ENCODE measurements around the gene YJU2. TPM values are rescaled to one million over a fixed set of nuclear protein-coding genes. Genes with fewer than 3 reads are reported as not detected.
A peak's percentile ranks its signal among the peaks of the same experiment; 100 is the strongest.
"Not testable (repeated sequence)": the region's sequence is repeated elsewhere in the genome, so short reads cannot be mapped to it uniquely, and the experiment has no call there.

Gene YJU2
- total RNA-seq, 1 experiment from 2014 or later, result 46.9 TPM

- in situ Hi-C loops (cut with HindIII; ENCODE audit: low pct_unique_long_range_greater_than_20kb, low sequenced_read_pairs), result no loop called here
These were observed 10.1 kb downstream of the YJU2 start for GRCh38 chr19:4257025-4257424.

DNA sequence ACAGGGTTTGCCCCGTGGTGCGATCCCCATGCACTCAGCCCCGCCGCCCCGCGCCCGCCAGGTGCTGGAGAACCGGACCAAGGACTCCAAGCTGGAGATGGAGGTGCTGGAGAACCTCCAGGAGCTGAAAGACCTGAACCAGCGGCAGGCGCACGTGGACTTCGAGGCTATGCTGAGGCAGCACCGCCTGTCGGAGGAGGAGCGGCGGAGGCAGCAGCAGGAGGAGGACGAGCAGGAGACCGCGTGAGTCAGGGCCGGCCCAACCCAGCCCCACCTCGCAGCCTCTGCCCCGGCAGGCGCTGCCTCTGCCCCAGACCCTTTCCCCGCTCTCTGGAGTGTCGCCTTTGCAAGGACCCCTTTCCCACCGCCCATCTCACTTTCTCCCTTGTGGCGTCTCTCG lies 11.3 kb downstream of the YJU2 start:
- DNase-seq (ENCODE audit: low read depth), result no peak
- in situ Hi-C loops (cut with HindIII; ENCODE audit: low pct_unique_long_range_greater_than_20kb, low sequenced_read_pairs), result no loop called here

More at GRCh38 chr19:4257025-4257424, 10.1 kb downstream of the YJU2 start:
- DNase-seq (ENCODE audit: low read depth), result no peak

DNA sequence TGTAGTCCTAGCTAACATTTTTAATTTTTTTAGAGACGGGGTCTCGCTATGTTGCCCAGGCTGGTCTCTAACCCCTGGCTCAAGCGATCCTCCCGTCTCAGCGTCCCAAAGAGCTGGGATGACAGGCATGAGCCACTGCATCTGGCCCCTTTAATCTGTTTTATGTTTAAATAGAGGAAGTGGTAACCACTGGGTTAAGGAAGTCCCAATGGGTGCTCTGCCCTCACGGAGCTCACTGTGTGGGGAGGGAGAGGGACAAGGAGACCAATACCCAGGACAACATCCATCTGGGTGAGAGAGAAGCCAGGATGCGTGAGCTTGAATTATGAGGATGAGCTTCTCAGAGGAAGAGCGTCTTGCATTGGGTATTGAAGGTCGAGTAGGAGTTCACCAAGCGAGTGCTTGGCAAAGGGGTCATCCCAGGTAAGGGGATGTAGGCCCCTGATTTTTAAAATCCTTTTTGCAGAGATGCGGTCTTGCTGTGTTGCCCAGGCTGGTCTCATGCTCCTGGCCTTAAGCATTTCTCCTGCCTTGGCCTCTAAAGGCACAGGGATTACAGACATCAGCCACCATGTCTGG lies 13.8 kb downstream of the YJU2 start:
- in situ Hi-C loops (cut with HindIII; ENCODE audit: low pct_unique_long_range_greater_than_20kb, low sequenced_read_pairs), result no loop called here
- no peak for DNase-seq (ENCODE audit: low read depth)

DNA sequence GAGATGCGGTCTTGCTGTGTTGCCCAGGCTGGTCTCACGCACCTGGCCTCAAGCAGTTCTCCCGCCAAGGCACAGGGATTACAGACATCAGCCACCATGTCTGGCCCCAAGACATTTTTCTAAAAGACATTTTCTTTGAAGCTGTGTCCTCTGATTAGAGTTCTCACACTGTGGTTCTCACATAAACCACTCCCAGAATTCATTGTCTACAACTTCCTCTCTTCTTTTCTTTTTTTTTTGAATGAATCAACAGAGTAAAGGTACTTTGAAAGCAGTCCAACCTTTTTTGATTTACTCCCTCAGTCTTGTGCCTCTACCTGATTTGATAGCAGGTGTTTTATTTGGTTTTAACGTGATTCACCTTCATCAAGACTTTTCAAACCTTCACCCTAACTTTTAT lies 17.9 kb downstream of the YJU2 start:
- no peak for DNase-seq (ENCODE audit: low read depth)
- in situ Hi-C loops (cut with HindIII; ENCODE audit: low pct_unique_long_range_greater_than_20kb, low sequenced_read_pairs), result no loop called here

DNA sequence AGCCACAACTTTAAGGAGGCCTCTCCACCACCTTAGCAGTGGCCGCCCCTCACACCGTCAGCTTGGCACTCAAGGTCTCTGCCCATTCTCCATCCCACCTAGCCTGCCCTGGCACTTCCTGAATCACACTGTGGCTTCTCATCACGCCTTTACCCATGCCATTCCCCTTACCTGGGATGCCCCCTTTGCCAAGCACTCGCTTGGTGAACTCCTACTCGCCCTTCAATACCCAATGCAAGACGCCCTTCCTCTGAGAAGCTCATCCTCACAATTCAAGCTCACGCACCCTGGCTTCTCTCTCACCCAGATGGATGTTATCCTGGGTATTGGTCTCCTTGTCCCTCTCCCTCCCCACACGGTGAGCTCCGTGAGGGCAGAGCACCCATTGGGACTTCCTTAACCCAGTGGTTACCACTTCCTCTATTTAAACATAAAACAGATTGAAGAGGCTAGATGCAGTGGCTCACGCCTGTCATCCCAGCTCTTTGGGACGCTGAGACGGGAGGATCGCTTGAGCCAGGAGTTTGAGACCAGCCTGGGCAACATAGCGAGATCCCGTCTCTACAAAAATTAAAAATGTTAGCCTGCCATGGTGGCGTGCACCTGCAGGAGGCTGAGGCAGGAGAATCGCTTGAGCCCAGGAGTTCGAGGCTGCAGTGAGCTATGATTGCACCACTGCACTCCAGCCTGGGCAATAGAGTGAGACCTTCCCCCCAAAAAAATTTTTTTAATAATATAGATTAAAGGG lies 19.5 kb downstream of the YJU2 start:
- in situ Hi-C loops (cut with HindIII; ENCODE audit: low pct_unique_long_range_greater_than_20kb, low sequenced_read_pairs), result no loop called here

DNA sequence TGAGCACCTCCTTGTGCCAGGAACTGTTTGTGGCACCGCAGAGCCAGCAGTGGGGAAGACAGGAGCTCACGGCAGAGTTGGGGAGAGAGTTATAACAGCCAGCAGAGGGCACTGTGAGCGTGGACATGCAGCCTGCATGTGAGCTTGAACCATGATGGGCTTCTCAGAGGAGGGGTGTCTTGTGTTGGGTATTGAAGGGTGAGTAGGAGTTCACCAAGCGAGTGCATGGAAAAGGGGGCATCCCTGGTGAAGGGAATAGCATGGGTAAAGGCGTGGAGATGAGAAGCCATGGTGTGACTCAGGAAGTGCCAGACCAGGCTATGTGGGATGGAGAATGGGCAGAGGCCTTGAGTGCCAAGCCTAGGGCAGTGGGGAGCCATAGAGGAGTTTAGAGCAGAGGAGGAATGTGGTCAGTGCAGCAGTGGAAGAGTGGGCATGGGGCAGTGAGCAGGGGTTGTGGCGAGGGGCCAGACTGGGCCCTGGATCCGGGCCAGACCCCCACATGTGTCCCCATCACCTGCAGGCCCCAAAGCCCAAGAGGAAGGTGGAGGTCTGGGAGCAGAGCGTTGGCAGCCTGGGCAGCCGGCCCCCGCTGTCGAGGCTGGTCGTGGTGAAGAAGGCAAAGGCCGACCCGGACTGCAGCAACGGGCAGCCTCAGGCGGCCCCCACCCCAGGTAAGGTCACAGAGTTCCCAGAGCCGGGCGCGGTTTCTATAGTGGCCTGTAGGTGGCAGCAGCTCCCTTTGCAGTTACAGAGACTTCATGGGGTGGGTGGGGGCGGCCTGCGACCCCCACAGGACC lies 20.4 kb downstream of the YJU2 start:
- DNase-seq (ENCODE audit: low read depth), result peak; percentile 62
- in situ Hi-C loops (cut with HindIII; ENCODE audit: low pct_unique_long_range_greater_than_20kb, low sequenced_read_pairs), result no loop called here

More for the DNA sequence above, 19.5 kb downstream of the YJU2 start:
- DNase-seq (ENCODE audit: low read depth), result no peak

- in situ Hi-C loops (cut with HindIII; ENCODE audit: low pct_unique_long_range_greater_than_20kb, low sequenced_read_pairs), result no loop called here
- DNase-seq (ENCODE audit: low read depth), result no peak
These were observed 21.3 kb downstream of the YJU2 start for GRCh38 chr19:4267901-4268815.

DNA sequence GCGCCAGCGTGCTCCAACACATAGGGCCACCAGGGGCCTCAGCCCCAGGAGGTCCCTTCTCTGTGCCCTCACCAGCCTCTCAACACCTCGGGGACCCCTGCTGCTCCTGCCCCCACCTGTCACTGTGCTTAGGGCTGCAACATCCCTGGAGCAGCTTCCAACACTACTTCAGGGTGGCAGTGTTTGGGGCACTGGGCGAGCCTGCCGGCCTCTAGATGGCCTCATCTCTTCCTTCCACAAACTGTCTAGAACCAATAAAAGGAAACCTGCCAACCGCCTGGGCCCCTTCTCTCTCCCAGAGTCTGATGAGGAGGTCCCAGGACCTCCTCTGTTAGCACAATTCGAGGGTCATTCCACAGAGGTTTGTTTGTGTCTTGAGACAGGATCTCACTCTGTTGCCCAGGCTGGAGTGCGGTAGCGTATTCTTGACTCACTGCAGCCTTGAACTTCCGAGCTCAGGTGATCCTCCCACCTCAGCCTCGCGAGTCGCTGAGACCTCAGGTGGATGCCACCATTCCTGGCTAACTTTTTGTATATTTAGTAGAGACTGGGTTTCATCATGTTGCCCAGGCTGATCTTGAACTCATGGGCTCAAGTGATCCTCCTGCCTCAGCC lies 22.0 kb downstream of the YJU2 start:
- DNase-seq (ENCODE audit: low read depth), result no peak
- in situ Hi-C loops (cut with HindIII; ENCODE audit: low pct_unique_long_range_greater_than_20kb, low sequenced_read_pairs), result no loop called here

- in situ Hi-C loops (cut with HindIII; ENCODE audit: low pct_unique_long_range_greater_than_20kb, low sequenced_read_pairs), result no loop called here
- no peak for DNase-seq (ENCODE audit: low read depth)
These were observed 26.0 kb downstream of the YJU2 start for GRCh38 chr19:4272894-4273293.

- DNase-seq (ENCODE audit: low read depth); in situ Hi-C loops (cut with HindIII; ENCODE audit: low pct_unique_long_range_greater_than_20kb, low sequenced_read_pairs): not testable (repeated sequence)
These were observed 27.4 kb downstream of the YJU2 start for GRCh38 chr19:4274321-4274686.

DNA sequence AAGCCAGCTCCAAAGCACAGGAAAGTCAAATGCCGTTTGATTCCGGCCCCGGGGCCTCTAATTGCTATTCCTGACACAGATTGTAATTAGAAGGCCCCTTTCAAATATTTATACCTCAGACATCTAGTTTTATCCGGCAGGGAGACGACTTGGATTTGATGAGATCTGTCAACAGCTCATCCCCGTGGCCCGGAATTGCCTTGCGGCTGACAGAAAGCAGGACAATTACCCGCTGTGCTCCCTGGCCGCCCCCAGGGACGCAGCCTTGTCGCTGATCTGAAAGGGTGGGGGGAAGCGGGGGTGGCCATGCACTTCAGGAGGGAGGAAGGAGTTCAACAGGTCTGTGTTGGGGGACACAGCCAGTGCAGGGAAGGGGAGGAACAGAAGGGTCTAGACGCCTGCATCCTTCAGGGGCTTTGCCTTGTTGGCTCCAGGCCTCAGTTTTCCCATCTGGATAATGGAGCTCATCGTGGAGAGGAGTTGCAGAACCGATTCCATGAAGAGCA lies 30.4 kb downstream of the YJU2 start:
- in situ Hi-C loops (cut with HindIII; ENCODE audit: low pct_unique_long_range_greater_than_20kb, low sequenced_read_pairs), result no loop called here

GRCh38 chr19:4278010-4278409 lies 31.1 kb downstream of the YJU2 start:
- in situ Hi-C loops (cut with HindIII; ENCODE audit: low pct_unique_long_range_greater_than_20kb, low sequenced_read_pairs), result no loop called here
- no peak for DNase-seq (ENCODE audit: low read depth)

More for the DNA sequence above, 30.4 kb downstream of the YJU2 start:
- no peak for DNase-seq (ENCODE audit: low read depth)

- in situ Hi-C loops (cut with HindIII; ENCODE audit: low pct_unique_long_range_greater_than_20kb, low sequenced_read_pairs), result no loop called here
- DNase-seq (ENCODE audit: low read depth), result no peak
These were observed 31.8 kb downstream of the YJU2 start, which contains the start of gene SHD for GRCh38 chr19:4278419-4279266. Gene SHD (plus strand): TSS chr19:4279266. CDS start chr19:4280064, 798 bp downstream.

DNA sequence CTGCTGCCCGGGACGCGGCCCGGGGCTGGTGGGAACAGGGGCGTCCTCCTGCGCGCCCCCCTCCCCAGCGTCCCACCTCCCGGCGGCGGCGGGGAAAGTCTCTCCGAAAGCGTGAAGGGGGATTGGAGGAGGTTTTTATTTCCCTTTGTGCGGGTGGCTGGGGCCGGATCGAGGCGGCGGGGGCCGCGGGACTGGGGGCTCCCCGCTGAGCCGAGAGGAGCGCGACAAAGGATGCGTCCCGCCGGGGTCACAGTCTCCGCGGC lies 32.3 kb downstream of the YJU2 start:
- in situ Hi-C loops (cut with HindIII; ENCODE audit: low pct_unique_long_range_greater_than_20kb, low sequenced_read_pairs), result no loop called here

DNA sequence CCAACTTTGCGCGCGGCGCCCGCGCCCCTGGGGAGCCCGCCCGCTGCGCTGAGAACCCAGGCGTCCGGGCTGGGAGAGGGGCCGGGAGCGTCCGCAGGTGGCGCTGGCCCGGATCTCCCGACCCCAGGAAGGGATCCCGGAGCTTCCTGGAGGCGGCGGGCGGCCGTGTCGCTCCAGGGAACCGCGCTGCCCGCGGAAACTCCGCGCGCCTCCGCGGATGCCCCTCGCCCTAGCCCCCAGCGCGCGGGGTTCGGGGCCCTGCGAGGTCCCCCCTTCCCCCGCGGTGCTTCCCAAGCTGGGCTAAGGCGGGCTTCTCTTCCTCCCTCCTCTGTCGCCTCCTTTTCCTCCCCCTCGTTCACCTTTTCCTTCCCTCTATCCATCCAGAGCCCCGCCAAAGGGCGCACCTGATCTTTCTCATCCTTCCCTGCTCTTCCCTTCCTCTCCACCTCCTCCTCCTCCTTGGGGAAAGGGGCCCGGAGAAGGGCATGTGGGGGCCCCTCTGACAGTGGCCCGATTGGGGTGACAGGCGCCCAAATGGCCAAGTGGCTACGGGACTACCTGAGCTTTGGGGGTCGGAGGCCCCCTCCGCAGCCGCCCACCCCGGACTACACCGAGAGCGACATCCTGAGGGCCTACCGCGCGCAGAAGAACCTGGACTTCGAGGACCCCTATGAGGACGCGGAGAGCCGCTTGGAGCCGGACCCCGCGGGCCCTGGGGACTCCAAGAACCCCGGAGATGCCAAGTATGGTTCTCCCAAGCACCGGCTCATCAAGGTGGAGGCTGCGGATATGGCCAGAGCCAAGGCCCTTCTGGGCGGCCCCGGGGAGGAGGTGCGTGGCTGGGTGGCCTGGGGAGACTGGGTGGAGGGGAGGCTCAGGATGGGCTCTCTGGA lies 32.9 kb downstream of the YJU2 start:
- no peak for DNase-seq (ENCODE audit: low read depth)

More for the DNA sequence above, 32.3 kb downstream of the YJU2 start:
- no peak for DNase-seq (ENCODE audit: low read depth)

More for the DNA sequence above, 32.9 kb downstream of the YJU2 start:
- in situ Hi-C loops (cut with HindIII; ENCODE audit: low pct_unique_long_range_greater_than_20kb, low sequenced_read_pairs), result no loop called here

Measured in Caki2 (cell line).